ENCODE data around the gene SLC26A3.

Gene SLC26A3

GRCh38 chr7:107721286-107721685 lies 81.7 kb downstream of the SLC26A3 start:
- H3K27me3 ChIP-seq (ENCODE audit: insufficient read depth, low read length): no peaks in the 10 kb centered on the region
- no peak overlapping the region for H3K4me2 ChIP-seq (ENCODE audit: low read length)
- no peaks in the 10 kb centered on the region for H3K36me3 ChIP-seq (ENCODE audit: insufficient read depth, low read length)
- TF ChIP-seq EZH2 (IDR thresholded peaks at IDR 0.05; ENCODE audit: borderline replicate concordance, low read length) (no peak), CTCF (IDR thresholded peaks at IDR 0.05; ENCODE audit: low read length) (no peak)
- H3K4me3 ChIP-seq (ENCODE audit: low read depth, low read length, poor library complexity, severe bottlenecking): no peak overlapping the region
- no peaks in the 10 kb centered on the region for H3K4me1 ChIP-seq (ENCODE audit: insufficient read depth, low read length, severe bottlenecking)
- H3K79me2 ChIP-seq (ENCODE audit: insufficient read depth, low read length): no peaks in the 10 kb centered on the region
- no peaks in the 10 kb centered on the region for H3K9me2 ChIP-seq (ENCODE audit: low read depth, low read length)
- H3F3A ChIP-seq (ENCODE audit: insufficient read depth, low read length): no peaks in the 10 kb centered on the region
- H2AFZ ChIP-seq (ENCODE audit: low read length): no peak overlapping the region
- no peak overlapping the region for H3K9ac ChIP-seq (ENCODE audit: low read length)
- no peaks in the 10 kb centered on the region for H3K9me3 ChIP-seq (ENCODE audit: low read length)
- H3K27ac ChIP-seq (ENCODE audit: low read depth, low read length, poor library complexity, severe bottlenecking): no peak overlapping the region
- no peaks in the 10 kb centered on the region for H4K20me1 ChIP-seq (ENCODE audit: insufficient read depth, low read length)

GRCh38 chr7:107718456-107719193 lies 84.4 kb downstream of the SLC26A3 start:
- Histone ChIP-seq H3K9me3 (ENCODE audit: low read length) (no peaks in the 10 kb centered on the region), H3K27me3 (ENCODE audit: insufficient read depth, low read length) (no peaks in the 10 kb centered on the region), H3K4me3 (ENCODE audit: low read depth, low read length, poor library complexity, severe bottlenecking) (no peak overlapping the region), H3K36me3 (ENCODE audit: insufficient read depth, low read length) (no peaks in the 10 kb centered on the region), H3K9me2 (ENCODE audit: low read depth, low read length) (no peaks in the 10 kb centered on the region), H3K79me2 (ENCODE audit: insufficient read depth, low read length) (no peaks in the 10 kb centered on the region), H3K9ac (ENCODE audit: low read length) (no peak overlapping the region), H2AFZ (ENCODE audit: low read length) (no peak overlapping the region), H3K27ac (ENCODE audit: low read depth, low read length, poor library complexity, severe bottlenecking) (no peak overlapping the region), H3K4me2 (ENCODE audit: low read length) (no peak overlapping the region), H3F3A (ENCODE audit: insufficient read depth, low read length) (no peaks in the 10 kb centered on the region), H3K4me1 (ENCODE audit: insufficient read depth, low read length, severe bottlenecking) (no peaks in the 10 kb centered on the region), H4K20me1 (ENCODE audit: insufficient read depth, low read length) (no peaks in the 10 kb centered on the region)
- TF ChIP-seq EZH2 (IDR thresholded peaks at IDR 0.05; ENCODE audit: borderline replicate concordance, low read length) (no peak), CTCF (IDR thresholded peaks at IDR 0.05; ENCODE audit: low read length) (no peak)

GRCh38 chr7:107715531-107715930 lies 87.5 kb downstream of the SLC26A3 start:
- H3F3A ChIP-seq (ENCODE audit: insufficient read depth, low read length): no peaks in the 10 kb centered on the region
- H4K20me1 ChIP-seq (ENCODE audit: insufficient read depth, low read length): no peaks in the 10 kb centered on the region

More at GRCh38 chr7:107715531-107715930, 87.5 kb downstream of the SLC26A3 start:
- no peak overlapping the region for H3K27ac ChIP-seq (ENCODE audit: low read depth, low read length, poor library complexity, severe bottlenecking)
- no peaks in the 10 kb centered on the region for H3K9me3 ChIP-seq (ENCODE audit: low read length)
- H2AFZ ChIP-seq (ENCODE audit: low read length): no peak overlapping the region
- no peak overlapping the region for H3K4me3 ChIP-seq (ENCODE audit: low read depth, low read length, poor library complexity, severe bottlenecking)
- TF ChIP-seq EZH2 (IDR thresholded peaks at IDR 0.05; ENCODE audit: borderline replicate concordance, low read length) (no peak), CTCF (IDR thresholded peaks at IDR 0.05; ENCODE audit: low read length) (no peak)
- H3K36me3 ChIP-seq (ENCODE audit: insufficient read depth, low read length): no peaks in the 10 kb centered on the region
- H3K79me2 ChIP-seq (ENCODE audit: insufficient read depth, low read length): no peaks in the 10 kb centered on the region
- H3K4me1 ChIP-seq (ENCODE audit: insufficient read depth, low read length, severe bottlenecking): no peaks in the 10 kb centered on the region
- no peaks in the 10 kb centered on the region for H3K9me2 ChIP-seq (ENCODE audit: low read depth, low read length)
- no peak overlapping the region for H3K9ac ChIP-seq (ENCODE audit: low read length)
- no peak overlapping the region for H3K4me2 ChIP-seq (ENCODE audit: low read length)
- no peaks in the 10 kb centered on the region for H3K27me3 ChIP-seq (ENCODE audit: insufficient read depth, low read length)

Measured in OCI-LY1 (cell line).